HG03565 (cell line): ENCODE data around the gene ATXN7.
A peak's percentile ranks its signal among the peaks of the same experiment; 100 is the strongest.

Source experiments
- ATAC-seq: cut with Tn5 transposase; IDR thresholded peaks from one replicate; pipeline ENCODE4 v1.9.1; 2021; ENCODE audit warnings: mild to moderate bottlenecking, moderate library complexity; ENCODE audit not compliant: unreplicated experiment

ATXN7 gene

GRCh38 chr3:63960048-63960711, 96.5 kb downstream of the ATXN7 start:
- no peak for ATAC-seq

GRCh38 chr3:63961891-63962290, 98.2 kb downstream of the ATXN7 start:
- ATAC-seq, result peak; percentile 75

GRCh38 chr3:63963496-63963895, 99.8 kb downstream of the ATXN7 start:
- no peak for ATAC-seq

- ATAC-seq, result no peak
Observed at GRCh38 chr3:63964681-63965485, 101.2 kb downstream of the ATXN7 start.

GRCh38 chr3:63966007-63966406, 102.3 kb downstream of the ATXN7 start:
- ATAC-seq, result no peak

GRCh38 chr3:63966871-63967270, 103.2 kb downstream of the ATXN7 start:
- no peak for ATAC-seq

GRCh38 chr3:63967675-63968611, 104.3 kb downstream of the ATXN7 start:
- ATAC-seq, result peak; percentile 59

GRCh38 chr3:63968612-63969350, 105.1 kb downstream of the ATXN7 start:
- ATAC-seq, result peak; percentile 8

- no peak for ATAC-seq
Observed at GRCh38 chr3:63969876-63970275, 106.2 kb downstream of the ATXN7 start.

- no peak for ATAC-seq
Observed at GRCh38 chr3:63970631-63971475, 107.2 kb downstream of the ATXN7 start.

- ATAC-seq, result no peak
Observed at GRCh38 chr3:63972196-63972595, 108.5 kb downstream of the ATXN7 start.

- ATAC-seq, result no peak
Observed at GRCh38 chr3:63972987-63973386, 109.3 kb downstream of the ATXN7 start.

GRCh38 chr3:63973406-63973805, 109.7 kb downstream of the ATXN7 start:
- ATAC-seq, result no peak

- ATAC-seq, result no peak
Observed at GRCh38 chr3:63974451-63974850, 110.8 kb downstream of the ATXN7 start.

GRCh38 chr3:63975723-63976122, 112.1 kb downstream of the ATXN7 start:
- no peak for ATAC-seq

- ATAC-seq, result no peak
Observed at GRCh38 chr3:63976161-63976871, 112.6 kb downstream of the ATXN7 start.

GRCh38 chr3:63976872-63977200, 113.2 kb downstream of the ATXN7 start:
- ATAC-seq, result no peak

- ATAC-seq, result no peak
Observed at GRCh38 chr3:63977893-63978292, 114.2 kb downstream of the ATXN7 start.
